HEK293 (cell line): ENCODE measurements around the gene PTPRK.

ENCODE experiments used
- ZBTB17 ChIP-seq: fragments of 450-650 bp; formaldehyde crosslinking; IDR thresholded peaks from 2 replicates; pipeline ENCODE4 v1.5.1; 2016; ENCODE audit warnings: missing biosample characterization, missing genetic modification characterization
- ZNF223 ChIP-seq: fragments of 450-650 bp; formaldehyde crosslinking; IDR thresholded peaks from 2 replicates; pipeline ENCODE4 v1.5.1; 2016; ENCODE audit warnings: missing biosample characterization, missing genetic modification characterization
- ZNF558 ChIP-seq: fragments of 450-650 bp; formaldehyde crosslinking; IDR thresholded peaks from 2 replicates; pipeline ENCODE4 v1.5.1; 2016; ENCODE audit warnings: missing biosample characterization, missing genetic modification characterization
- ZNF600 ChIP-seq: fragments of 450-650 bp; formaldehyde crosslinking; IDR thresholded peaks from 2 replicates; pipeline ENCODE4 v1.5.1; 2016; ENCODE audit warnings: missing biosample characterization, missing genetic modification characterization
- ZNF768 ChIP-seq: fragments of 450-650 bp; formaldehyde crosslinking; IDR thresholded peaks from 2 replicates; pipeline ENCODE4 v1.5.1; 2018; ENCODE audit warnings: missing biosample characterization, mild to moderate bottlenecking, missing genetic modification characterization
- TF ChIP-seq, protein P1 (sequence below): fragments of 450-650 bp; formaldehyde crosslinking; IDR thresholded peaks from 2 replicates; pipeline ENCODE4; 2016; ENCODE audit warnings: missing biosample characterization, missing genetic modification characterization
- TF ChIP-seq, protein P2 (sequence below): fragments of 450-650 bp; formaldehyde crosslinking; IDR thresholded peaks from 2 replicates; pipeline ENCODE4 v1.5.1; 2016; ENCODE audit warnings: missing biosample characterization, missing genetic modification characterization
- TF ChIP-seq, protein P3 (sequence below): fragments of 450-650 bp; formaldehyde crosslinking; IDR thresholded peaks from 2 replicates; pipeline ENCODE4 v1.5.1; 2016; ENCODE audit warnings: missing biosample characterization, missing genetic modification characterization
- TF ChIP-seq, protein P4 (sequence below): fragments of 450-650 bp; formaldehyde crosslinking; conservative IDR thresholded peaks from 2 replicates; pipeline ENCODE4 v1.5.1; 2016; ENCODE audit warnings: low read depth, missing biosample characterization, missing genetic modification characterization

DNA sequence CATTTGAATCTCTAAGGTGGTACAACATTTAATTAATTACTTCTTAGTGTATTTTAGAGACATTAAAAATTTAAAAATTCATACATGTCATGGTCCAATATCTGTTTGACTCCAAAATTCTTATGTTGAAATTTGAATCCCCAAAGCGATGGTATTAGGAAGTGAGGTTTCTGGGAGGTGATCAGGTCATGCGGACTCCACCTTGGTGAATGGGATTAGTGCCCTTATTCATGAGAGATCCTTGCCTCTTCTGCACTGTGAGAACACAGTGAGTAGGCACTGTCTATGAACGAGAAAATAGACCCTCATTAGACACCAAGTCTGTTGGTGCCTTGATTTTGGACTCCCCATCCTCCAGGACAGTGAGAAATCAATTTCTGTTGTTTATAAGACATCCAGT is 254.7 kb downstream of the PTPRK start:
- TF ChIP-seq, protein P1, sequence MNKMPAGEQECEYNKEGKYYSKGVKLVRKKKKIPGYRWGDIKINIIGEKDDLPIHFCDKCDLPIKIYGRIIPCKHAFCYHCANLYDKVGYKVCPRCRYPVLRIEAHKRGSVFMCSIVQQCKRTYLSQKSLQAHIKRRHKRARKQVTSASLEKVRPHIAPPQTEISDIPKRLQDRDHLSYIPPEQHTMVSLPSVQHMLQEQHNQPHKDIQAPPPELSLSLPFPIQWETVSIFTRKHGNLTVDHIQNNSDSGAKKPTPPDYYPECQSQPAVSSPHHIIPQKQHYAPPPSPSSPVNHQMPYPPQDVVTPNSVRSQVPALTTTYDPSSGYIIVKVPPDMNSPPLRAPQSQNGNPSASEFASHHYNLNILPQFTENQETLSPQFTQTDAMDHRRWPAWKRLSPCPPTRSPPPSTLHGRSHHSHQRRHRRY (tag by site-specific recombination): no peak
- TF ChIP-seq, protein P2, sequence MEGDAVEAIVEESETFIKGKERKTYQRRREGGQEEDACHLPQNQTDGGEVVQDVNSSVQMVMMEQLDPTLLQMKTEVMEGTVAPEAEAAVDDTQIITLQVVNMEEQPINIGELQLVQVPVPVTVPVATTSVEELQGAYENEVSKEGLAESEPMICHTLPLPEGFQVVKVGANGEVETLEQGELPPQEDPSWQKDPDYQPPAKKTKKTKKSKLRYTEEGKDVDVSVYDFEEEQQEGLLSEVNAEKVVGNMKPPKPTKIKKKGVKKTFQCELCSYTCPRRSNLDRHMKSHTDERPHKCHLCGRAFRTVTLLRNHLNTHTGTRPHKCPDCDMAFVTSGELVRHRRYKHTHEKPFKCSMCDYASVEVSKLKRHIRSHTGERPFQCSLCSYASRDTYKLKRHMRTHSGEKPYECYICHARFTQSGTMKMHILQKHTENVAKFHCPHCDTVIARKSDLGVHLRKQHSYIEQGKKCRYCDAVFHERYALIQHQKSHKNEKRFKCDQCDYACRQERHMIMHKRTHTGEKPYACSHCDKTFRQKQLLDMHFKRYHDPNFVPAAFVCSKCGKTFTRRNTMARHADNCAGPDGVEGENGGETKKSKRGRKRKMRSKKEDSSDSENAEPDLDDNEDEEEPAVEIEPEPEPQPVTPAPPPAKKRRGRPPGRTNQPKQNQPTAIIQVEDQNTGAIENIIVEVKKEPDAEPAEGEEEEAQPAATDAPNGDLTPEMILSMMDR (tag by site-specific recombination): no peak
- TF ChIP-seq ZNF768 (no peak), ZBTB17 (tag by site-specific recombination) (no peak), ZNF600 (tag by site-specific recombination) (no peak), ZNF558 (tag by site-specific recombination) (no peak), ZNF223 (tag by site-specific recombination) (no peak)
- TF ChIP-seq, protein P3, sequence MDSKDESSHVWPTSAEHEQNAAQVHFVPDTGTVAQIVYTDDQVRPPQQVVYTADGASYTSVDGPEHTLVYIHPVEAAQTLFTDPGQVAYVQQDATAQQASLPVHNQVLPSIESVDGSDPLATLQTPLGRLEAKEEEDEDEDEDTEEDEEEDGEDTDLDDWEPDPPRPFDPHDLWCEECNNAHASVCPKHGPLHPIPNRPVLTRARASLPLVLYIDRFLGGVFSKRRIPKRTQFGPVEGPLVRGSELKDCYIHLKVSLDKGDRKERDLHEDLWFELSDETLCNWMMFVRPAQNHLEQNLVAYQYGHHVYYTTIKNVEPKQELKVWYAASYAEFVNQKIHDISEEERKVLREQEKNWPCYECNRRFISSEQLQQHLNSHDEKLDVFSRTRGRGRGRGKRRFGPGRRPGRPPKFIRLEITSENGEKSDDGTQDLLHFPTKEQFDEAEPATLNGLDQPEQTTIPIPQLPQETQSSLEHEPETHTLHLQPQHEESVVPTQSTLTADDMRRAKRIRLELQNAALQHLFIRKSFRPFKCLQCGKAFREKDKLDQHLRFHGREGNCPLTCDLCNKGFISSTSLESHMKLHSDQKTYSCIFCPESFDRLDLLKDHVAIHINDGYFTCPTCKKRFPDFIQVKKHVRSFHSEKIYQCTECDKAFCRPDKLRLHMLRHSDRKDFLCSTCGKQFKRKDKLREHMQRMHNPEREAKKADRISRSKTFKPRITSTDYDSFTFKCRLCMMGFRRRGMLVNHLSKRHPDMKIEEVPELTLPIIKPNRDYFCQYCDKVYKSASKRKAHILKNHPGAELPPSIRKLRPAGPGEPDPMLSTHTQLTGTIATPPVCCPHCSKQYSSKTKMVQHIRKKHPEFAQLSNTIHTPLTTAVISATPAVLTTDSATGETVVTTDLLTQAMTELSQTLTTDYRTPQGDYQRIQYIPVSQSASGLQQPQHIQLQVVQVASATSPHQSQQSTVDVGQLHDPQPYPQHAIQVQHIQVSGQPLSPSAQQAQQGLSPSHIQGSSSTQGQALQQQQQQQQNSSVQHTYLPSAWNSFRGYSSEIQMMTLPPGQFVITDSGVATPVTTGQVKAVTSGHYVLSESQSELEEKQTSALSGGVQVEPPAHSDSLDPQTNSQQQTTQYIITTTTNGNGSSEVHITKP (tag by site-specific recombination): no peak
- TF ChIP-seq, protein P4, sequence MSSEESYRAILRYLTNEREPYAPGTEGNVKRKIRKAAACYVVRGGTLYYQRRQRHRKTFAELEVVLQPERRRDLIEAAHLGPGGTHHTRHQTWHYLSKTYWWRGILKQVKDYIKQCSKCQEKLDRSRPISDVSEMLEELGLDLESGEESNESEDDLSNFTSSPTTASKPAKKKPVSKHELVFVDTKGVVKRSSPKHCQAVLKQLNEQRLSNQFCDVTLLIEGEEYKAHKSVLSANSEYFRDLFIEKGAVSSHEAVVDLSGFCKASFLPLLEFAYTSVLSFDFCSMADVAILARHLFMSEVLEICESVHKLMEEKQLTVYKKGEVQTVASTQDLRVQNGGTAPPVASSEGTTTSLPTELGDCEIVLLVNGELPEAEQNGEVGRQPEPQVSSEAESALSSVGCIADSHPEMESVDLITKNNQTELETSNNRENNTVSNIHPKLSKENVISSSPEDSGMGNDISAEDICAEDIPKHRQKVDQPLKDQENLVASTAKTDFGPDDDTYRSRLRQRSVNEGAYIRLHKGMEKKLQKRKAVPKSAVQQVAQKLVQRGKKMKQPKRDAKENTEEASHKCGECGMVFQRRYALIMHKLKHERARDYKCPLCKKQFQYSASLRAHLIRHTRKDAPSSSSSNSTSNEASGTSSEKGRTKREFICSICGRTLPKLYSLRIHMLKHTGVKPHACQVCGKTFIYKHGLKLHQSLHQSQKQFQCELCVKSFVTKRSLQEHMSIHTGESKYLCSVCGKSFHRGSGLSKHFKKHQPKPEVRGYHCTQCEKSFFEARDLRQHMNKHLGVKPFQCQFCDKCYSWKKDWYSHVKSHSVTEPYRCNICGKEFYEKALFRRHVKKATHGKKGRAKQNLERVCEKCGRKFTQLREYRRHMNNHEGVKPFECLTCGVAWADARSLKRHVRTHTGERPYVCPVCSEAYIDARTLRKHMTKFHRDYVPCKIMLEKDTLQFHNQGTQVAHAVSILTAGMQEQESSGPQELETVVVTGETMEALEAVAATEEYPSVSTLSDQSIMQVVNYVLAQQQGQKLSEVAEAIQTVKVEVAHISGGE (tag by site-specific recombination): no peak
